IPS-NIHi7 (cell line): ENCODE measurements around the gene GHRH.

Experiments used
- DNase-seq: peaks from one replicate; pipeline ENCODE4 v3.0.0; 2012; ENCODE audit warnings: mixed read lengths; ENCODE audit errors: extremely low spot score

Gene GHRH

GRCh38 chr20:37237656-37238055, 24.0 kb downstream of the GHRH start:
- DNase-seq, result no peak

- no peak for DNase-seq
Measured at GRCh38 chr20:37236462-37236861, 25.2 kb downstream of the GHRH start.

DNA sequence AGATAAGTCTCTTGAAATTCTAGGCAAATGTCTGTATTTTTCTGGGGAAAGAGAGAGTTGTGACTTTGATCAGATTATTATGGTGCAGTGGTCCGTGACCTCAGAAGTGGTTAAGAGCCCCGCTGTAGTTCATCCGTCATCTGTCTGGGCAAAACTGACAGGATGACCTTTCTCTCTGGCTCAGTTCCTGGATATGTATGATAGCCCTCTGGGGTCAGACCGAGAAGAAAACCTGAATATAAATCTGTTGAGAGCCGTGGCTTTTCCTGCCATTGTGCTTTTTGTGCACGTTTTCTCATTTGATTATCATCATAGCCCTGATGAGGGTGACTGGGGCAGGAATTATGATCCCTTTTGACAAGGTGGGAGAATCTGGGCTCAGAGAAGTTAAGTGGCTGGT, 26.5 kb downstream of the GHRH start:
- DNase-seq, result no peak

DNA sequence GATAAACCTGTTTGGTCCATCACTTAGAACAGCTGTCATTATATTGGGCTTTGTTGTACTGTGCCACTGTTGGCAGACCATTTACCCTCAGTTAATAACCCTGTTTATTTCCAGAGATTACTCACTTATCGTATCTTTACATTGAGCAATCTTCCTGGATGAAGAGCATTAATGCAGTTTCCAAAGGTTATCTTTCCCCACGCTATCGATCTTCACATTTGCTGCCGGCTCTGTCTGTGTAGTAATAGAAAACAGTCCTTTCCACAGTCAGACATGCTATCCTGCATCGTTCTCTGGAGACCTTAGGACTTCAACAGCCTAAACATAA, 27.4 kb downstream of the GHRH start:
- no peak for DNase-seq

DNA sequence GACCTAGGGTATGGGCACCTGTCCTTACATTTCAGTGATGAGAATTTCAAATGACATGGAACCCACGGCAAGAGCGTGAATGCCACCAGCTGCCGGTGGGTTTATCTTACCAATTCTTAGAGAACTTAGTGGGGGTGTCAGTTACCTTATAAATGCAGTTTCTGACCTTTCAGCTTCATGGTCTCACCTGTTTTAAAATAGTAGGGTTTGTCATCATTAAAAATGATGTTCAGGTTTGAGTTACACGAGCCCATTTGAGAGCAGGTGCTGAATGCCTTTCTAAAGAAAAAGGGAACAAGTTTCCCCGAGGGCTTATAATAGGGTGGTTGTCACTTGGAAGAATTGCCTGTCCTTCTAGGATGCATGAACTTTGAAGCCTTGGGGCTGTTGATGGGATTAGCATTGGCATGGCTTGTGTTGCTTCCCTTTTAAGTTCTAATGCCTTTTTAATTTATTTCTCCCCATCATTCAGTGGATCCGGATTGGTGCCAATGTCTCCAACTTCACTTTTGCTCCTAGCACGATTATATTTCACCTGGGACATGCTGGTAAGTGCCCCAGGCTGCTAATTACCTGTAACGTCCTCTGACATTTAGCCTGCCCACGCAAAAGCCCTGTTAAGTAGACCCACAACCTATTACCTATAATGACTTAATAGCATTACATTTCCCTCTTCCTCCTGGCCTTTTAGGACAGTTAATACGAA, 27.9 kb downstream of the GHRH start:
- no peak for DNase-seq

- no peak for DNase-seq
Measured at GRCh38 chr20:37231947-37232630, 29.5 kb downstream of the GHRH start.

DNA sequence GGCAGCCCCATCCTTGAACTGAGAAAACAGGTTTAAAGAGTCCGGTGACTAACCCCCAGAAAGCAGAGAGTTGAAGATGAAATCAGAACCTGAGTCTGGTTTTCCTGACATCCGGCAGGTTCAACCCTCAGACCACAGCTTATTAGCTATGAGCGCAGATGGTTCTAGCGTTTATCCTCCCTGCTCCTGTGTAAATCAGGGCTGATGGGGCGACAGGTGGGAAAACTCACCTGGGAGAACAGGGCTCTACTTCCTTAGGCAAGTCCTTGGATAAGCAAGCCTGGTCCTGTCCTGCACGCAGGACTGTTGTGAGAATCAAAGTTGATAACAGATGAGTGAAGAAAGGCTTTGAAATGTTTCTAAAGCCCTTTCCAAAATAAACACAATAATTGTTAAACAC, 31.4 kb downstream of the GHRH start:
- no peak for DNase-seq

DNA sequence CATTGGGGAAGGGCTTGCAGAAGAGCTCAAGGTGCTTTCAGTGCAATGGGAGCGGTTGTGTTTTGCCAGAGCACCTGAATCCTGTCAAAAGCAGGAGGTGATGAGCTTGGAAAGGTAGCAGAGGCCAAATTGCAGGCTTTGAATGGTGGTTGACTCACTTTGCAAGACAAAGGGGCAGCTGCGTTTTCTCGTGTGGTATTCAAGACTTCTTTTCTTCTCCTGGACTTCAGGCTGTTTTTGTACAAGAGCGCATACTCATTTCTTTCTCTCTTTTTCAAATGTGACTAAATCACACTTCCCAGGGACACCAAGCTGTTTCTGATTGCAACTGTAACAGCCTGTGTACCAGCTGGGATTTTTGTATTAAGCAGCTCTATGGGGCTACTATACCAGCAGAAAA, 32.3 kb downstream of the GHRH start:
- DNase-seq, result peak; percentile 40

DNA sequence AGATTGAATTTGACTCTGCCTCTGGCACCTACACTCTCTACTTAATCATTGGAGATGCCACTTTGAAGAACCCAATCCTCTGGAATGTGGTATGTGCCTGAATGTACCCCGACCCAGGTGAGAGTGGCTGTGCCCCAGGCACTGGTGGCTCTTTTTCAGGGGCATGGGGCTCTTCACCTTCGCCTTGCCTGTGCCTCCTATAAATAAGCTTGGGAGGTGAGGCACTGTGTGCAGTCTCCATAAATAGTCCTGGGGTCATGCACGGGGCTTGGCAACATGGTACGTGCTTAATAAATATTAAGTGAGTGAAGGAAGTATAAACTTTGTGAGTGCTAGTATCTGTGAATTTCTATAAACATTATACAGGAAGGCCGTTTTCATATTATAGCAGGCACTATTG, 33.0 kb downstream of the GHRH start:
- no peak for DNase-seq

GRCh38 chr20:37228082-37228481, 33.5 kb downstream of the GHRH start:
- DNase-seq, result no peak

- no peak for DNase-seq
Measured at GRCh38 chr20:37226889-37227288, 34.7 kb downstream of the GHRH start.

GRCh38 chr20:37225146-37225545, 36.5 kb downstream of the GHRH start:
- DNase-seq, result no peak

DNA sequence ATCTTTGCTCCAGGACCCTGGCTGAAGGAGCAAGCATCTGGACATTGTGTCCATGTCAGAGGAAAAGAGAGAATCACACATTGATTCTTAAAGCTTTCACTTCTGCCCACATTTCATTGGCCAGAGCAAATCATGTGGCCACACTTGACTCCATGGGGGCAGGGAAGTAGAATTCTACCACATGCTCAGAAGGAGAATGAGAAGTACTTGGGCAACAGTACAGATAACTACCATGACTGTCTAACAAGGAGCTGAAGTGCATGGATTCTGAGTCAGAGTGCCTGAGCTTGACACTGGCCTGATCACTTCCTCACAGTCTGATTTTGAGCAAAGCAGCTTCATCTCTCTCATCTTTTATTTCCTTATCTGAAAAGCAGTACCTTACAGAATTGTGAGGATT, 38.6 kb downstream of the GHRH start:
- no peak for DNase-seq

GRCh38 chr20:37222086-37222485, 39.5 kb downstream of the GHRH start:
- DNase-seq, result no peak

GRCh38 chr20:37220731-37221130, 40.9 kb downstream of the GHRH start:
- no peak for DNase-seq

DNA sequence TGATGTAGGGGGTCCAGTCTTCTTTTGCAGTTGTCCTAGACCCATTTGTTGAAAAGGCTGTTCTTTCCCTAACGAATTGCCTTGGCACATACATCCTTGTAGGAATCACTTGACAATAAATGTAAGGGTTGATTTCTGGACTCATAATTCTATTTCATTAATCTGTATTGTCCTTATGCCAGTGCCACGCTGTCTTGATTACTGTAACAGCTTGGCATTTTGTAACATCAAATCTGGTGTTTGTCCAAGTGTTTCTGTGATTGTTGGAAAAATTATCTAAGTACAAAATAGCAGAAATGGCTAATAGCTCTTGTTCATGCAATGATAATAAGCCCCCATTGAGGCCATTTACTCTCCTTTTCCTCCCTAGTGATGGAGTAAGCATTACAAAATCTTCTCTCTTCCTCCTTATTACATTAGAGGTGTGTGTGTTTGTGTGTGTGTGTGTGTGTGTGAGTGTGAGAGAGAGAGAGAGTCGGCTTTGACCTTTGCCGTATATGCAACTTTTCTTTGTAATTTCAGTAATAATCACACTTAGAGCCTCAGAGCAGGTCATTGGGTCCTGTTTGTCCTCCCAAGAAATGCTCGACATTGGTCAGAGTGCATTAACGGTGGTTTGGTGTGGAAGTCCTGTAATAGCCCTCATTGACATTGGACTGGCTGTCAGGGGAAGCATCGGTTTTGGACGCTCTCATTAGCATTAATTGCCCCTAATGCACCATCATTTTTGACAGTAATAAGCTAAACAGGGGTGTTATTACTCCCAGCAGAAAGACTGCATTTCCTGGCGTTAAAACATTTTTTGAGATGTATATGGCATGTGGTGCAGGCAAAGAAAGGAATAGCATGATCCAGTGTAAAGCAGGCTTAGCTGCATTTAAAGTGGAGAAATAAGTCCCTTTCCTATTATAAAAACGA, 41.6 kb downstream of the GHRH start:
- no peak for DNase-seq

- no peak for DNase-seq
Measured at GRCh38 chr20:37218976-37219375, 42.6 kb downstream of the GHRH start.

- DNase-seq, result no peak
Measured at GRCh38 chr20:37218441-37218840, 43.2 kb downstream of the GHRH start.

- no peak for DNase-seq
Measured at GRCh38 chr20:37209661-37210314, 51.8 kb downstream of the GHRH start.

DNA sequence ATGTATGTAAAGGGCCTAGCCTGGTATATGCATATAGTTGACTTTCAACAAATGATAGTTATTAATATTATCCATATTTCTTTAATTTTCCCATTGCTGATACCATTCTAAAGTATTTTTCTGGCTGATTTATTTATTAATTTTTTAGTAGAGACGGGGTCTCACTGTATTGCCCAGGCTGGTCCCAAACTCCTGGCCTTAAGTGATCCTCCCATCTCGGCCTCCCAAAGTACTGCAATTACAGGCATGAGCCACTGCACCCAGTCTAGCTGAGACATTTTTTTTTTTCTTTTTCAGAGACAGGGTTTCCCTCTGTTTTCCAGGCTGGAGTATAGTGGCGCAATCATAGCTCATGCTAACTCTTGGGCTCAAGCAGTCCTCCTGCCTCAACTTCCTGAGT, 52.4 kb downstream of the GHRH start:
- no peak for DNase-seq

DNA sequence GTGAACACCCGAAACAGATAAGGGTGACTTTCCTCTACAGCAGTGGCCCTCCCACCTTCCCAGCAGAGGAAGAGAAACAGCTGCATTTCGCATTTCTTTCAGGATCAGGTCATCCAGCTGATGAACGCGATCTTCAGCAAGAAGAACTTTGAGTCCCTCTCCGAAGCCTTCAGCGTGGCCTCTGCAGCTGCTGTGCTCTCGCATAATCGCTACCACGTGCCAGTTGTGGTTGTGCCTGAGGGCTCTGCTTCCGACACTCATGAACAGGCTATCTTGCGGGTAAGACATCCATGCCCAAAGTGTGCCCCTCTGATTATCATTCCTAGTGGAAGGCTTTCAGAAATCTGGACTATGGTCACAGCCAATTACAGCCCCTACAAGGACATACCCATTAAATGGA, 54.4 kb downstream of the GHRH start:
- DNase-seq, result no peak

GRCh38 chr20:37205794-37206193, 55.8 kb downstream of the GHRH start:
- DNase-seq, result no peak
